ENCODE results near the gene GALE. TPM values are rescaled to one million over a fixed set of nuclear protein-coding genes. Genes with fewer than 3 reads are reported as not detected.
A peak's percentile ranks its signal among the peaks of the same experiment; 100 is the strongest.

Gene GALE
- total and polyA plus RNA-seq, 2 of the 13 experiments (the other 11 are each of a cell fraction or from before 2014, with no cell fraction given) = 85.2 to 88.4 TPM

GRCh38 chr1:23790696-23791515 is 9.6 kb downstream of the GALE start, which contains the start of gene LYPLA2 (continued):
- TF ChIP-seq ZNF710 (CRISPR knock-in tag; IDR thresholded peaks at IDR 0.05; ENCODE audit: borderline replicate concordance) (no peak), ZSCAN5A (CRISPR knock-in tag; IDR thresholded peaks at IDR 0.05; ENCODE audit: borderline replicate concordance) (no peak), RXRA (CRISPR knock-in tag; IDR thresholded peaks at IDR 0.05) (no peak; the same call in 1 of the 2 replicates), ETV6 (CRISPR knock-in tag; conservative IDR thresholded peaks at IDR 0.05) (no peak), ZMAT3 (CRISPR knock-in tag; conservative IDR thresholded peaks at IDR 0.05) (no peak), RERE (CRISPR knock-in tag; IDR thresholded peaks at IDR 0.05; ENCODE audit: low read depth) (no peak), ZFP41 (CRISPR knock-in tag; IDR thresholded peaks at IDR 0.05; ENCODE audit: borderline replicate concordance) (no peak), ZNF749 (CRISPR knock-in tag; IDR thresholded peaks at IDR 0.05; ENCODE audit: borderline replicate concordance) (no peak), MXD4 (CRISPR knock-in tag; IDR thresholded peaks at IDR 0.05) (peak; percentile 37; the same call in 1 of the 2 replicates), RAD21 (CRISPR knock-in tag; IDR thresholded peaks at IDR 0.05) (no peak), ZNF709 (CRISPR knock-in tag; IDR thresholded peaks at IDR 0.05) (no peak), CREM (IDR thresholded peaks at IDR 0.05) (peak; percentile 70), CREM (CRISPR knock-in tag; IDR thresholded peaks at IDR 0.05) (no peak), HNRNPL (IDR thresholded peaks at IDR 0.05; ENCODE audit: low read depth, low read length) (0 out of 2 replicates have a peak, but pooled peaks have one; percentile 69)
